OCI-LY3 (cell line): ENCODE data around the gene ARSG.

Source experiments
- EZH2phosphoT487 ChIP-seq: fragments of 200-600 bp; shearing (Covaris generic); IDR thresholded peaks from 2 replicates; pipeline ENCODE4 v1.6.1; 2018; ENCODE audit warnings: antibody characterized with exemption, mixed run types, low read depth
- TF ChIP-seq, protein P1 (sequence below): fragments of 200-600, 300-600 bp; sonication (generic); IDR thresholded peaks from 2 replicates; pipeline ENCODE4 v1.5.1; 2014; ENCODE audit warnings: antibody characterized with exemption, low read length, low read depth

DNA sequence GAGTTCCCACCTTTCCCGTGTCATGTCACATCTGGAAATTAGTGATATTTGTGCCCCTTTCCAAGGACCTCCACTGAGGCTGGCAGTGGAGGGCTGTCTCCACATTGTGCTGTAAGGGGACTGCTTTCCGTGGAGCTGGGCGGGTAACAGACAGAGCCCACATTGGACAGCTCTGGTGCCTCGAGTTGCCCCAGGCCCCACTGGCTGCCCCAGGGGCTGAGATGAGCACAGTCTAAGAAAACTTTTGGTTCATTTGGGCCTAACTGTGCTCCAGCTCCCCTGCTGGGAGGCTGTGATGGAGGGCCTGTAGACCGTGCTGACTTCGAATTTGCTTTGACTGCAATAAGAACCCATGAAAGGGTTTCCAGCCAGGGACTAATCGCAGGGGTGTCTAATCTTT is 38.0 kb downstream of the ARSG start:
- TF ChIP-seq, protein P1, sequence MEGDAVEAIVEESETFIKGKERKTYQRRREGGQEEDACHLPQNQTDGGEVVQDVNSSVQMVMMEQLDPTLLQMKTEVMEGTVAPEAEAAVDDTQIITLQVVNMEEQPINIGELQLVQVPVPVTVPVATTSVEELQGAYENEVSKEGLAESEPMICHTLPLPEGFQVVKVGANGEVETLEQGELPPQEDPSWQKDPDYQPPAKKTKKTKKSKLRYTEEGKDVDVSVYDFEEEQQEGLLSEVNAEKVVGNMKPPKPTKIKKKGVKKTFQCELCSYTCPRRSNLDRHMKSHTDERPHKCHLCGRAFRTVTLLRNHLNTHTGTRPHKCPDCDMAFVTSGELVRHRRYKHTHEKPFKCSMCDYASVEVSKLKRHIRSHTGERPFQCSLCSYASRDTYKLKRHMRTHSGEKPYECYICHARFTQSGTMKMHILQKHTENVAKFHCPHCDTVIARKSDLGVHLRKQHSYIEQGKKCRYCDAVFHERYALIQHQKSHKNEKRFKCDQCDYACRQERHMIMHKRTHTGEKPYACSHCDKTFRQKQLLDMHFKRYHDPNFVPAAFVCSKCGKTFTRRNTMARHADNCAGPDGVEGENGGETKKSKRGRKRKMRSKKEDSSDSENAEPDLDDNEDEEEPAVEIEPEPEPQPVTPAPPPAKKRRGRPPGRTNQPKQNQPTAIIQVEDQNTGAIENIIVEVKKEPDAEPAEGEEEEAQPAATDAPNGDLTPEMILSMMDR, result no peak
- TF ChIP-seq EZH2phosphoT487, result no peak
